H1 (cell line): ENCODE results near the gene RPP30. TPM values are rescaled to one million over a fixed set of nuclear protein-coding genes. Genes with fewer than 3 reads are reported as not detected.

Experiments used
- CTCF ChIA-PET: fragments of 300-600 bp; sonication (Branson Sonifier 250); formaldehyde crosslinking; loops from one replicate; lab custom pipeline; 2021; ENCODE audit not compliant: partially characterized antibody; lab: Charles Lee
- POLR2A ChIA-PET: fragments of 300-600 bp; sonication (Branson Sonifier 250); formaldehyde crosslinking; loops from one replicate; lab custom pipeline; 2021; ENCODE audit warnings: inconsistent platforms; ENCODE audit not compliant: partially characterized antibody; lab: Charles Lee
- DNase-seq, 2 experiments: peaks; one replicate each; pipeline versions ENCODE4 v3.0.0 to v3.0.0-alpha.2; 2010 to 2022; ENCODE audit warnings: low spot score in 2 of 2, low read depth in 1 of 2, mixed read lengths in 1 of 2
- FAIRE-seq: peaks from 2 replicates; lab custom pipeline; 2011; peaks lifted over from hg19 to GRCh38; lab: Jason Lieb, UNC
- H2AFZ ChIP-seq: 2 replicates; pipeline ENCODE4 v1.8.1; 2012; ENCODE audit warnings: low read length, inconsistent platforms
- H2AK5ac ChIP-seq: 2 replicates; pipeline ENCODE4 v1.6.1; 2013; ENCODE audit warnings: low read depth, low read length
- H2BK120ac ChIP-seq: replicated peaks from 2 replicates; pipeline ENCODE3; 2013; ENCODE audit warnings: low read depth, low read length, inconsistent platforms
- H2BK12ac ChIP-seq: 2 replicates; pipeline ENCODE4 v1.6.1; 2013; ENCODE audit warnings: low read depth, low read length
- H2BK15ac ChIP-seq: 2 replicates; pipeline ENCODE4 v1.6.1; 2013; ENCODE audit warnings: low read length
- H2BK20ac ChIP-seq: 2 replicates; pipeline ENCODE4 v1.6.1; 2013; ENCODE audit warnings: low read length
- H2BK5ac ChIP-seq: 2 replicates; pipeline ENCODE4 v1.6.1; 2013; ENCODE audit warnings: low read depth, low read length
- H3K14ac ChIP-seq: 2 replicates; pipeline ENCODE4 v1.6.1; 2013; ENCODE audit warnings: inconsistent platforms; ENCODE audit not compliant: insufficient read length
- H3K18ac ChIP-seq: 2 replicates; pipeline ENCODE4 v1.6.1; 2013; ENCODE audit warnings: low read length; ENCODE audit errors: extremely low read depth
- H3K23ac ChIP-seq: 2 replicates; pipeline ENCODE4 v1.6.1; 2013; ENCODE audit warnings: inconsistent platforms; ENCODE audit not compliant: insufficient read length
- H3K23me2 ChIP-seq: 2 replicates; pipeline ENCODE4 v1.6.1; 2013; ENCODE audit warnings: low read depth, low read length
- H3K27ac ChIP-seq: 2 replicates; pipeline ENCODE4 v1.6.1; 2011; ENCODE audit warnings: low read depth, low read length, inconsistent platforms
- H3K27me3 ChIP-seq, 4 experiments: replicated peaks in 1 of 4; 1 replicate in 1 of 4; 2 replicates in 3 of 4; pipeline versions ENCODE4 v1.6.1 to v1.8.1; 2011 to 2013; ENCODE audit warnings: low read length in 3 of 4, mild to moderate bottlenecking in 3 of 4, inconsistent platforms in 2 of 4, mixed read lengths in 2 of 4, moderate library complexity in 1 of 4; ENCODE audit not compliant: control insufficient read depth in 3 of 4, insufficient read depth in 3 of 4; ENCODE audit errors: extremely low read depth in 1 of 4
- H3K36me3 ChIP-seq, 4 experiments: 2 replicates each; pipeline versions ENCODE4 v1.6.1 to v1.8.1; 2011 to 2013; ENCODE audit warnings: mild to moderate bottlenecking in 4 of 4, low read length in 3 of 4, moderate library complexity in 2 of 4, control low read depth in 1 of 4, inconsistent platforms in 1 of 4; ENCODE audit not compliant: insufficient read depth in 4 of 4, control insufficient read depth in 2 of 4
- H3K4ac ChIP-seq: replicated peaks from 2 replicates; pipeline ENCODE3; 2013; ENCODE audit warnings: low read length, low read depth, mixed read lengths, inconsistent platforms; ENCODE audit not compliant: insufficient read length
- H3K4me1 ChIP-seq, 4 experiments: replicated peaks in 1 of 4; 1 replicate in 1 of 4; 2 replicates in 3 of 4; pipeline versions ENCODE4 v1.6.1 to v1.8.1; 2011 to 2013; ENCODE audit warnings: low read length in 3 of 4, inconsistent platforms in 2 of 4, mixed read lengths in 1 of 4; ENCODE audit not compliant: insufficient read depth in 4 of 4, control insufficient read depth in 3 of 4
- H3K4me2 ChIP-seq, 2 experiments: 2 replicates each; pipeline versions ENCODE4 v1.6.1 to v1.8.1; 2011 to 2013; ENCODE audit warnings: low read depth in 2 of 2, low read length in 2 of 2, control low read depth in 1 of 2, inconsistent platforms in 1 of 2, mild to moderate bottlenecking in 1 of 2; ENCODE audit not compliant: insufficient read depth in 1 of 2
- H3K4me3 ChIP-seq, 4 experiments: fragments of 200-600, 300-600 bp in 1 of 4; sonication (generic), shearing (Covaris generic), sonication (Bioruptor Twin) in 1 of 4; 2 replicates each; pipeline versions ENCODE4 v1.5.1 to v1.8.1; 2011 to 2016; ENCODE audit warnings: low read length in 4 of 4, low read depth in 3 of 4, control low read depth in 2 of 4, inconsistent platforms in 2 of 4, mild to moderate bottlenecking in 2 of 4, mixed read lengths in 1 of 4, moderate library complexity in 1 of 4; ENCODE audit not compliant: insufficient read depth in 2 of 4; ENCODE audit errors: extremely low read depth in 1 of 4
- H3K56ac ChIP-seq: replicated peaks from 2 replicates; pipeline ENCODE3; 2013; ENCODE audit warnings: low read depth, mild to moderate bottlenecking, mixed read lengths, low read length, inconsistent platforms; ENCODE audit not compliant: insufficient read length
- H3K79me1 ChIP-seq: 2 replicates; pipeline ENCODE4 v1.6.1; 2013; ENCODE audit warnings: low read depth, low read length, control low read depth
- H3K79me2 ChIP-seq, 2 experiments: 2 replicates each; pipeline versions ENCODE4 v1.6.1 to v1.8.1; 2012 to 2013; ENCODE audit warnings: low read length in 2 of 2, mild to moderate bottlenecking in 2 of 2, inconsistent platforms in 1 of 2; ENCODE audit not compliant: insufficient read depth in 2 of 2, control insufficient read depth in 1 of 2
- H3K9ac ChIP-seq, 4 experiments: replicated peaks in 1 of 4; 1 replicate in 1 of 4; 2 replicates in 3 of 4; pipeline versions ENCODE4 v1.6.1 to v1.8.1; 2011 to 2013; ENCODE audit warnings: low read depth in 3 of 4, low read length in 3 of 4, control low read depth in 2 of 4, mild to moderate bottlenecking in 2 of 4, moderate library complexity in 2 of 4, inconsistent platforms in 1 of 4; ENCODE audit errors: extremely low read depth in 1 of 4
- H3K9me3 ChIP-seq, 2 experiments: 2 replicates each; pipeline versions ENCODE4 v1.6.1 to v1.8.1; 2012 to 2013; ENCODE audit warnings: mild to moderate bottlenecking in 2 of 2, moderate library complexity in 2 of 2, control low read depth in 1 of 2, inconsistent platforms in 1 of 2, low read depth in 1 of 2, low read length in 1 of 2, mixed read lengths in 1 of 2; ENCODE audit not compliant: insufficient read depth in 2 of 2
- H4K20me1 ChIP-seq, 2 experiments: replicated peaks in 1 of 2; 2 replicates each; pipeline versions ENCODE3 to v1.8.1; 2011 to 2013; ENCODE audit warnings: inconsistent platforms in 2 of 2, low read length in 2 of 2, mild to moderate bottlenecking in 1 of 2; ENCODE audit not compliant: insufficient read depth in 2 of 2, control insufficient read depth in 1 of 2
- H4K5ac ChIP-seq: 2 replicates; pipeline ENCODE4 v1.6.1; 2013; ENCODE audit warnings: low read length, low read depth, mixed read lengths, inconsistent platforms; ENCODE audit not compliant: insufficient read length
- H4K8ac ChIP-seq: 2 replicates; pipeline ENCODE4 v1.8.0; 2013; ENCODE audit warnings: mild to moderate bottlenecking, moderate library complexity, low read length, inconsistent platforms; ENCODE audit not compliant: insufficient read depth; ENCODE audit errors: extremely low read depth
- H4K91ac ChIP-seq: replicated peaks from 2 replicates; pipeline ENCODE3; 2013; ENCODE audit warnings: low read length, mixed read lengths, inconsistent platforms; ENCODE audit not compliant: insufficient read length
- ATF3 ChIP-seq: IDR thresholded peaks from 2 replicates; pipeline ENCODE4 v1.6.1; 2011; ENCODE audit warnings: low read depth, mild to moderate bottlenecking, low read length; ENCODE audit not compliant: insufficient read depth
- CREB1 ChIP-seq: IDR thresholded peaks from 2 replicates; pipeline ENCODE4 v1.6.1; 2012; ENCODE audit warnings: inconsistent platforms
- CTCF ChIP-seq, 3 experiments: IDR thresholded peaks; 1 replicate in 2 of 3; 2 replicates in 1 of 3; pipeline versions ENCODE4 v1.5.1 to v1.6.1; 2011; ENCODE audit warnings: low read length in 3 of 3, mild to moderate bottlenecking in 3 of 3, inconsistent platforms in 2 of 3, low read depth in 1 of 3, moderate library complexity in 1 of 3; ENCODE audit not compliant: insufficient read depth in 1 of 3; ENCODE audit errors: control extremely low read depth in 1 of 3
- KDM4A ChIP-seq: IDR thresholded peaks from one replicate; pipeline ENCODE4 v1.7.1; 2012; ENCODE audit warnings: low read depth, mild to moderate bottlenecking, moderate library complexity, low read length, inconsistent platforms; ENCODE audit not compliant: severe bottlenecking
- NANOG ChIP-seq: IDR thresholded peaks from 2 replicates; pipeline ENCODE4 v1.6.1; 2011; ENCODE audit warnings: low read length, low read depth, mild to moderate bottlenecking, inconsistent platforms; ENCODE audit not compliant: insufficient read depth, poor library complexity, severe bottlenecking
- RXRA ChIP-seq: IDR thresholded peaks from 2 replicates; pipeline ENCODE4 v1.6.1; 2011; ENCODE audit warnings: low read depth, mild to moderate bottlenecking, low read length, moderate library complexity; ENCODE audit not compliant: insufficient read depth
- WGBS, 2 experiments: shearing (Covaris generic) in 1 of 2; methylation state at CpG; one replicate each; pipeline versions ENCODE4 v1.1.6 to v1.1.7; 2013 to 2015; ENCODE audit warnings: low lambda C conversion rate in 2 of 2, mixed read lengths in 2 of 2, inconsistent platforms in 1 of 2, low coverage in 1 of 2, missing lambda C conversion rate in 1 of 2; ENCODE audit not compliant: insufficient replicate concordance in 2 of 2, insufficient coverage in 1 of 2, insufficient read length in 1 of 2; ENCODE audit errors: extremely low coverage in 1 of 2, missing lambda C conversion rate in 1 of 2; 5-methylcytosine and 5-hydroxymethylcytosine counted together
- polyA plus RNA-seq, 7 experiments: library from polyadenylated mRNA; depleted of rRNA in 3 of 7; stranded (reverse) in 5 of 7; unstranded in 2 of 7; fragments of >200 nt in 5 of 7; fragments of 200-250 nt in 2 of 7; gene quantifications; 1 replicate in 5 of 7; 2 replicates in 1 of 7; 4 replicates in 1 of 7; pipeline versions ENCODE4 v1.2.1 to v1.2.3, GENCODE V29; 2011 to 2013; ENCODE audit warnings: missing spikeins in 2 of 7, mixed read lengths in 2 of 7
- total RNA-seq: library from RNA; stranded (reverse); fragmentation: NEBNext Ultra II Directional; extraction: Animal tissue kit (Norgen Biotek cat#: 25700); gene quantifications from 2 replicates; pipeline ENCODE4 v1.2.1, GENCODE V29; 2021

The RPP30 gene
- total and polyA plus RNA-seq, 2 of the 8 experiments (the other 6 are each of a cell fraction or from before 2014, with no cell fraction given), result 38.9 to 79.7 TPM

GRCh38 chr10:90871279-90871765, 452 bp upstream of the RPP30 start:
- Histone ChIP-seq H3K23me2 (peaks cover 6% of the 10 kb centered on the region; the same call in 1 of the 2 replicates), H3K27me3 (no peaks in the 10 kb centered on the region), H4K5ac (no peak overlapping the region), H3K4me1 (peaks cover 0 to 5% (median 2%) of the 10 kb centered on the region in 4 experiments; a peak in 4 of 7 replicates), H2BK20ac (no peak overlapping the region), H3K4ac (no peak overlapping the region), H3K9me3 (peaks cover 4 to 10% of the 10 kb centered on the region in 2 experiments; a peak in 2 of 4 replicates), H3K79me2 (peaks cover 9 to 30% of the 10 kb centered on the region in 2 experiments), H3K79me1 (no peaks in the 10 kb centered on the region), H2BK15ac (no peak overlapping the region), H3K9ac (peak overlapping the region in 2 of 4 experiments; percentile 95 to 96; a peak in 2 of 7 replicates), H3K4me3 (peak overlapping the region; percentile 90 to 99 (median 96); a peak in 7 of 8 replicates), H3K23ac (no peak overlapping the region), H3K14ac (no peak overlapping the region), H4K8ac (no peak overlapping the region), H3K18ac (no peak overlapping the region), H2BK120ac (no peak overlapping the region), H3K56ac (no peak overlapping the region), H2AFZ (peak overlapping the region; percentile 98), H3K4me2 (peak overlapping the region; percentile 88 to 95), H2BK12ac (no peak overlapping the region), H4K91ac (no peak overlapping the region), H3K36me3 (peaks cover 2 to 13% (median 6%) of the 10 kb centered on the region in 4 experiments; a peak in 6 of 8 replicates), H2AK5ac (no peak overlapping the region), H2BK5ac (no peak overlapping the region), H4K20me1 (no peaks in the 10 kb centered on the region), H3K27ac (0 out of 2 replicates have a peak overlapping the region, but pooled peaks have one; percentile 3)
- FAIRE-seq, result peak; percentile 96
- POLR2A ChIA-PET, result interaction anchor here (0.7 to 2.1 kb wide), 9 partner anchors 8 to 1087 kb away, joined by 3 to 6 read pairs (median 3); partner anchors contain the start of gene HTR7
- CTCF ChIA-PET, result interaction anchor here (0.7 to 3.2 kb wide), 17 partner anchors 8 to 379 kb away, joined by 3 to 20 read pairs (median 3); no protein-coding TSS in a partner anchor
- 2% methylated on average over 14 of the region's 14 CpGs; no CpG with 5 or more reads in 1 of the 2 experiments for WGBS, 2 experiments
- peak in 1 of 2 experiments; percentile 57 for DNase-seq
- TF ChIP-seq CTCF (IDR thresholded peaks at IDR 0.05; ENCODE audit: control extremely low read depth in 1 of 3, insufficient read depth in 1 of 3, low read depth in 1 of 3, low read length in 3 of 3) (peak; percentile 55 to 79 (median 68)), RXRA (no peak), NANOG (no peak), ATF3 (no peak), KDM4A (peak; percentile 20), CREB1 (no peak; the same call in 1 of the 2 replicates)
